HG02840 (cell line): ENCODE measurements around the gene NTNG2.
"Not testable (repeated sequence)": the region's sequence is repeated elsewhere in the genome, so short reads cannot be mapped to it uniquely, and the experiment has no call there.

ENCODE experiments used
- ATAC-seq: cut with Tn5 transposase; IDR thresholded peaks from one replicate; pipeline ENCODE4 v1.9.1; 2021; ENCODE audit warnings: mild to moderate bottlenecking, moderate library complexity, moderate number of reproducible peaks; ENCODE audit not compliant: unreplicated experiment, low FRiP score

Gene NTNG2

GRCh38 chr9:132245465-132245864, 83.6 kb downstream of the NTNG2 start:
- no peak for ATAC-seq

GRCh38 chr9:132247942-132248341, 86.1 kb downstream of the NTNG2 start:
- ATAC-seq: no peak

- no peak for ATAC-seq
These were observed 87.3 kb downstream of the NTNG2 start for GRCh38 chr9:132249123-132249522.

GRCh38 chr9:132249690-132250089, 87.8 kb downstream of the NTNG2 start:
- ATAC-seq: no peak

GRCh38 chr9:132250324-132251262, 88.7 kb downstream of the NTNG2 start:
- no peak for ATAC-seq

- ATAC-seq: no peak
These were observed 99.0 kb downstream of the NTNG2 start for GRCh38 chr9:132260846-132261245.

GRCh38 chr9:132266017-132266416, 104.2 kb downstream of the NTNG2 start:
- no peak for ATAC-seq

- no peak for ATAC-seq
These were observed 105.8 kb downstream of the NTNG2 start for GRCh38 chr9:132267660-132268059.

GRCh38 chr9:132268725-132269352, 107.0 kb downstream of the NTNG2 start:
- no peak for ATAC-seq

GRCh38 chr9:132269704-132270516, 108.1 kb downstream of the NTNG2 start:
- not testable (repeated sequence) for ATAC-seq

GRCh38 chr9:132274861-132275260, 113.0 kb downstream of the NTNG2 start:
- ATAC-seq: no peak

- no peak for ATAC-seq
These were observed 121.3 kb downstream of the NTNG2 start for GRCh38 chr9:132283165-132283564.

- no peak for ATAC-seq
These were observed 122.0 kb downstream of the NTNG2 start for GRCh38 chr9:132283863-132284262.

- no peak for ATAC-seq
These were observed 125.5 kb downstream of the NTNG2 start for GRCh38 chr9:132287256-132287760.

GRCh38 chr9:132288361-132288760, 126.5 kb downstream of the NTNG2 start:
- ATAC-seq: no peak

GRCh38 chr9:132288966-132289365, 127.1 kb downstream of the NTNG2 start:
- no peak for ATAC-seq

- no peak for ATAC-seq
These were observed 131.4 kb downstream of the NTNG2 start for GRCh38 chr9:132293145-132293721.
